Activated CD4-positive, alpha-beta T cell treated with anti-CD3 and anti-CD28 coated beads, Interleukin-2, amount 50 U/mL, for 4 hours (primary cell): ENCODE measurements around the gene TMIGD3.
"Not testable (repeated sequence)": the region's sequence is repeated elsewhere in the genome, so short reads cannot be mapped to it uniquely, and the experiment has no call there.

Source experiments
- DNase-seq, 2 experiments: peaks; one replicate each; pipeline ENCODE4 v3.0.0-alpha.2; 2020

Gene TMIGD3

DNA sequence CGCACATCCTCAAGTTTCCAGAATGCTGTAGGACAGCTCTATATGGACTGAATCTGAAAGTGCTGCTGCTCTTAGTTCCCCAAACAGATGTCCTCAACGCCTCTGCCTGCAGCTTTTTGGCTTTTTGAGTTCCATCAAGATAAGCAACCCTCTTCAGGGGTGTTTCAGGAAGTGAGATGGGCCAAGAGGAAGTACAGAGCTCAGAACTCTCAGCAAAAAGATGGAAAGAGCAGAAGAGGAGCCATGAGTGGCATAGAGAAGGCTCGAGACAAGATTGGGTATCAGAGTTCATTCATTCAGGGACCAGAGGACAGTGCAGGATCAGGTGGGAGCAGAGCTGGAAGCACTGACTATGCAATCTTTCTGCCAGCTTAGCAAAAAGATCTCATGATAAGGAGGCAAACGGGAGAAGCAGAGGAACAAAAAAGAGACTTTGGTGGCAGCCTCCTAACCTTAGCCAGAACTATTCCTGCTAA is at the start of gene TMIGD3, which contains the start of gene ADORA3:
Gene TMIGD3 (minus strand): TSS at position 49 of the 476 bp plus-strand sequence. CDS start 279 bp downstream, outside the sequence.
Gene ADORA3 (minus strand): TSS at position 49 of the 476 bp plus-strand sequence. CDS start 279 bp downstream, outside the sequence.
- DNase-seq: no peak

DNA sequence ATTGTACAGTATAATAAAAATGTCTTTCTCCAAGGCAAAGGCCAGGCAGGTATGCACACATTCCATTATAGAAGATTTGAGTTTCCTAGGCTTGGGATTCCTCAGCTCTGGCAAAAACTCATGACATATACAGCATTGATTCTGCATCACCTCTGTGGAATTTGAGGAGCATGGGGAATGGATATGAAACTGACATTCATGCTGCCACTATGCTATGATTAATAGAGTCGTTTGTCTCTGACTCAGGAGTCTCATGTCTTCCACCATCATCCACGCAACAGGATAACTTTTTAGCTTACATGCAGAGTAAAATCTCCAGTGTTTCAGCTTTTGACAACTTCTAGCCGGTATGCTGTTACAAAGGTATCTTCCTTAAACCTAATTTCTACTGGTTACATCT is 49.8 kb upstream of the TMIGD3 start:
- DNase-seq: no peak

DNA sequence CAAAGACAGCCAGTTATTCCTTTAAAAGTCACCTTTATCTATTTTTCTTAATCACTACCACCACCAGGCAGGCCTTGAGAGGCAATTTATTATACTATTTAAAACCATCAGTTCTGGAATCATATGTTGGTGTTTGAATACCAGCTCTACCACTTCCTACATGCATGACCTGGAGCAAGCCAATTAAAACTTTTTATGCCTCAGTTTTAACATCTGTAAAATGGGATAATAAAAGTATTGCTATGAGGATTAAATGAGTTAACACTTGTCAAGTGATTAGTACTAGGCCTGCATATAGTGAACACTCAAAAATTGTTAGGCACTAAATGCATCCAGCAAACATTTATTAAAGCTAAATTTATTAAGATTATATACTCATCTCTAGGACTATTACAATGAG is 49.2 kb upstream of the TMIGD3 start:
- DNase-seq: no peak

- no peak for DNase-seq
These were observed 48.4 kb upstream of the TMIGD3 start for GRCh38 chr1:111551623-111552411.

GRCh38 chr1:111547786-111548185 is 44.4 kb upstream of the TMIGD3 start:
- DNase-seq: not testable (repeated sequence)

DNA sequence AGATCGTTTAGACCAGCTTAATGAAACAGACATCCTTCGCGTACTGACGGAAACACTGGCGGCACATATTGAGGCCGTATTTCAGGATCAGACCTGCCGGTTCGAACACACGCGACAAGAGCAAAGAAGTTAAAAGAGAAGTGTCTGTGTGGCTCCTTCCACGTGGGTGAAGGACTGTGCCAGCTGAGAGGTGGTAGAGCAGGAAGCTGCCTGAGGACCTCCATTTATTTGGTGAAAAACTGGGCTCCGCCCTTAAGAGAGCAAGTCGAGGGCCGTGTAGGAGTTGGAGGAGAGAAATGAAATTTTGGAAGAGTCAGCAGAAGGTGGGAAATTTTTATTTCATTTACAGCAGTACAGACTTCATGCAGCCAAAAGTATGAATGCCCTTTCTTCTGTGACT is 38.8 kb upstream of the TMIGD3 start:
- no peak for DNase-seq

- no peak for DNase-seq
These were observed 38.3 kb upstream of the TMIGD3 start for GRCh38 chr1:111541721-111542120.

DNA sequence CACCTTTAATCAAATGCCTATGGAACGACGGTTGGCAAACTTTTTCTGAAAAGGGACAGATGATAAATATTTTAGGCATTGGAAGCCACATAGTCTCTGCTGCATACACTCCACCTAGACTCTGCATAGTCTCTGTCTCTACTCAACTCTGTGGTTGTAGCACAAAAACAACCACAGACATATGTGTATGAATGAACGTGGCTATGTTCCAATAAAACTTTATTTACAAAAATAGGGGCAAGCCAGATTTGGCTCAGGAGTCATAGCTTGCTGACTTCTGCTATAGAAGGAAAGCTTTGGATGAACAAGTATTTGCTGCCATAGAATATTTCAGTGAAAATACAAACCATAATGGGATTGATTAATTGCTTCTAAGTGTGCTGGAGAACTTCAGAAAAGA is 37.5 kb upstream of the TMIGD3 start:
- no peak for DNase-seq

GRCh38 chr1:111538343-111539025 is 35.1 kb upstream of the TMIGD3 start:
- no peak for DNase-seq

DNA sequence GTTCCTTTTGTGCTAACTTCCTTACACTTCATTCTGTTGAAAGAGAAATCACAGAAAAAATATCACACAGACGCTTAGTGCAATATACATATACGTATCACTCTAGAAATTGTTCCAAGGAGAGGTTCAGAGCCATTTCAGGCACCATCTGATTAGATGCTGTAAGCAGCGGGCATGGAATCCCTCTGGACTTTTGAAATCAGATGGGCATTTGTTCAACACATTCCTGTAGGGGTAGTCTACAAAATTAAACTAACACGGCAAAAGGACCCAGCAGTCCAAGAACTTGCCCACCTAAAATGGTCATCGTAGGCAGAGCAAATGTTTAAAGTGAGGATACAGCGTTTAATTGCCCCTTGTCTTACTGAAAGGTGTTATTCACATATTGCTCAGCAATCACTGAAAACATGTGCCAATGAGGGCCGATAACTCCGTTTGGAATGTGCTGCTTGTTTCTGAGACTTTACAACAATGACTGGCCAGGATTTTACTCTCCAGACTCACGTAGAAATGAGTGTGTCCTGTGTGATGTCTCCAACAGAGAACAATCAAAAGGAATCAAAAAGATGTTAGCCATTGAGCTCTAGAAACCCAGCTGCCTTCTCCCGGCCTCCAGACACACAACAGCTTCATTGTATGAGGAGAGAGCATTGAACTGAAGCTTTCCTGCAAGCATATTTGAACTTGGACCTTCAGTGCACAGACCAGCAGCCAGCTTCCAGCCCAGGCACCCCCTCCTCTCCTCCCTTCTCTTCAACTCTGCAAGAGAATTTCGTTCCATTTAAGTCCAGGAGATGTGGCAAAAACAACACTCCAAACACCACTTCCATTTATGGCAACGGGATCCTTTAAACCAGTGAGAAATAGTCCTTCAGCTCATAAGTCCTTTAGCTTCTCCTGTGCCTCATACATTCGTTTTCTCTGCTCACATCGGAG is 32.1 kb upstream of the TMIGD3 start:
- no peak for DNase-seq

- DNase-seq: no peak
These were observed 16.6 kb upstream of the TMIGD3 start for GRCh38 chr1:111520053-111520452.

DNA sequence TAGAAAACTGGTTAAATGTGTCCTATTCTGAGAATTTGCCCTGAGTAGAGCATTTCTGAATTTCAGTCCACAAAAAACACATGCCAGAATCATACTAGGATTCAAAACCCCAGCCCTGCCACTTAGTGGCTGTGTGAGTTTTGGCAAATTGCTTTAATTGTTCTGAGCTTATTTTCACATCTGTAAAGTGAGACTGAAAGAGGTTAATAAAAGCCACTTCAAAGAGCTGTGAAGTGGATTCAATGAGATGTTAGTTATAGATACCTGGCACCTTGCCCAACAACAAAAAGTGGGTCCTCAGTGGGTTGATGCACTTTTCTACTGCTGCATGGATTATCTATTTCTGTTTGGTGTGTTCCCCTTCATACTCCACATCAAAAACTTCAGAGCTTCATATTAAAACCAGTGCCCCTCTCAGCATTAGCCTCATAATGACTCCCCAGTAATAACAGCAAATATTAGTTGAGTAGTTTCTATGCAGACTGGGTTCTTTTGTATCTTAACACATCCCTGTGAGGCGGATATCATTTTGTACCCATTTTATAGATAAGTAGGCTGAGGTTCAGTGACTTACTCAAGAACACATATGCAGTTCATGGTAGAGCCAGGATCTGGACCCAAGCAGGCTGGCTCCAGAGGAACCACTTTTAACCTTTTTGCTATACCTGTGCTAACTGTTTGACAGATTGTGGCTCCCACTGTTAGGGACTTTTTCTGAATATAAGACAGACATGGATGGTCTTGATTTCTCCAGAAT is 14.2 kb upstream of the TMIGD3 start:
- DNase-seq: no peak

- DNase-seq: no peak
These were observed 12.6 kb upstream of the TMIGD3 start for GRCh38 chr1:111516005-111516535.

GRCh38 chr1:111515291-111516004 is 12.0 kb upstream of the TMIGD3 start:
- no peak for DNase-seq

DNA sequence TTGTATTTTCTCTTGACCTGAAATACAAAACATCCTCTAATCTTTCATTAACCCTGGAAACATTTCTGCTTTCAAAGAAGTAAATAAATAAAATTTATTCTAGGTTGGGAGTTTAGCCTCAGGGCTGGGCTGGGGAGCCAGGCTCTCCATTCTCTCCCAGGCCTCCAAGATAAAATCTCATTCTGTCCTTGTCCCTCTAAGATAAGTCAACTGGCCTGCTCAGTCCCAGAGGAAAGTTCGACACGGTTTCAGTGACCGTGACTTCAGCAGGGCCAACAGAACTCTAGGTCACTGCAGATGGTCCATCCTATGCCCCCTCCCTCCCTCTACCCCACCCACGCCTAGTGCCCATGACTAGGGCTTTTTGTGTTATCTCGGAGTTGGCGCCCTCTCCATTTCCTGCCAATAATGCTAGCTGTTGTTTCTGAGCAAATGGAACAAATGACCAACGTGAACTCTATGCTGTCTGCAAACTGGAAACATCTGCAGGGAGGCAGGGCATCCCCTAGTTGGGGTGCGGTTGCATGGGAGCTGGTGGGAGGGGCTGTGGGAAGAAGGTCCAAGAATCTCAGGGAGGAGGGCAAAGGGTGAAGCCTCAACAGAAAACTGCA is 10.1 kb upstream of the TMIGD3 start:
- DNase-seq: no peak

DNA sequence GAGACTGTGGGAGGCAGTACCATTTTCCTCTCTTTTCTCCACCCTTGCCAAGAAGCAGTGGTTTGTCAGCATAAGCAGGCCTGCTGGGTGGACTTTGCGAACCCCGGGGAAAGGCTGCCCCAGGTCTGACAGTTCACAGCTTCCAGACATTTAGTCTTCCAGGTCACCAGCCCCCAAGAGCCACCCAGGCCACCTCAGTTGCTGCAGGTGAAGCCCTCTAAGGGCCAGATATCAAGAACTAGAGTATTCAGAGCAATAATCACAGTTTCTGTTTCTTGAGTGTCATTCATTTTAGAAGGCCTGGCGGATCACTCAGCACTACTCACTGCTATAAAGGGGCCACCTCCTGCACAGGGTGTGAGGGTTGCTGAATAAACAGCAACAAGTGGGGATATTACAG is 9.5 kb upstream of the TMIGD3 start:
- no peak for DNase-seq

GRCh38 chr1:111512132-111512889 is 8.9 kb upstream of the TMIGD3 start:
- no peak for DNase-seq

- DNase-seq: no peak
These were observed 7.9 kb upstream of the TMIGD3 start for GRCh38 chr1:111511370-111511769.

- DNase-seq: no peak
These were observed 6.6 kb upstream of the TMIGD3 start for GRCh38 chr1:111509997-111510375.
